ENCODE results near the gene PFKM. TPM values are rescaled to one million over a fixed set of nuclear protein-coding genes. Genes with fewer than 3 reads are reported as not detected.

Gene PFKM
- 10 to 100 TPM; 20.6 to 22.7 TPM for total RNA-seq

GRCh38 chr12:48119078-48119833, at the start of gene PFKM:
PFKM (plus strand) TSS chr12:48119364; CDS start chr12:48122775, 3,411 bp downstream.
- DNase-seq (peak; percentile 85), ATAC-seq (peak; percentile 100)
- POLR2A ChIA-PET, result interaction anchor here (0.9 to 1.4 kb wide), 2 partner anchors 13 to 39 kb away, joined by 3 to 5 read pairs; partner anchors contain the start of gene SENP1
- H3K4me3 Mint-ChIP-seq, result peak within 1 kb of the TSS; percentile 95
- peaks cover 21% of the 10 kb centered on the region for H3K27me3 Mint-ChIP-seq (ENCODE audit: low read depth)
- peaks cover 2% of the 10 kb centered on the region for H3K36me3 Mint-ChIP-seq (ENCODE audit: low read depth)
- H3K9me3 Mint-ChIP-seq (ENCODE audit: insufficient read depth), result no peaks in the 10 kb centered on the region
- peaks cover 18% of the 10 kb centered on the region for H3K4me1 Mint-ChIP-seq (ENCODE audit: low read depth)
- CTCF ChIA-PET, result interaction anchor here (0.7 to 4.6 kb wide), 6 partner anchors 11 to 353 kb away, joined by 3 to 15 read pairs (median 4); partner anchors contain the start of genes ASB8 and SENP1
- peak within 1 kb of the TSS; percentile 77 for H3K27ac Mint-ChIP-seq

DNA sequence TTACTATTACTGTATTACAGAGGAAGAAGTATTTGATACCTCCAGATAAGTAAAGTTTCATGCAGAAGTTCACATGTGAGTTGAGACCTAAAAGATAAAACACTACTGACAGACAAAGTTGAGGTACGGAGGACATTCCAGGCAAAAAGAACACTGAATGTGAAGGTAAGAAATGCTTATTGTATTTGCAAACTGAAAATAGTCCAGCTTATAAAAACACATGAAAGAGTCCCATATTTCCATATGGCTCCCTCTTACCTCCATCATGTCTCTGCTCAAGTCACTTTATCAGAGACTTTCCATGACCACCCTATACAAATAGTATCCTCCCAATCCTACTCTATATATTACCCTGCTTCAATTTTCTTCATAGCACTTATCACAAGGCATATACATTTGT, 49.1 kb upstream of the PFKM start:
- ChIA-PET CTCF (no interaction called here), POLR2A (no interaction called here)
- no peaks in the 10 kb centered on the region for H3K4me1 Mint-ChIP-seq (ENCODE audit: low read depth)
- DNase-seq (no peak), ATAC-seq (no peak)
- H3K9me3 Mint-ChIP-seq (ENCODE audit: insufficient read depth), result no peaks in the 10 kb centered on the region
- no peak overlapping the region for H3K27ac Mint-ChIP-seq
- no peak overlapping the region for H3K4me3 Mint-ChIP-seq
- peaks cover 51% of the 10 kb centered on the region for H3K36me3 Mint-ChIP-seq (ENCODE audit: low read depth)
- H3K27me3 Mint-ChIP-seq (ENCODE audit: low read depth), result no peaks in the 10 kb centered on the region

DNA sequence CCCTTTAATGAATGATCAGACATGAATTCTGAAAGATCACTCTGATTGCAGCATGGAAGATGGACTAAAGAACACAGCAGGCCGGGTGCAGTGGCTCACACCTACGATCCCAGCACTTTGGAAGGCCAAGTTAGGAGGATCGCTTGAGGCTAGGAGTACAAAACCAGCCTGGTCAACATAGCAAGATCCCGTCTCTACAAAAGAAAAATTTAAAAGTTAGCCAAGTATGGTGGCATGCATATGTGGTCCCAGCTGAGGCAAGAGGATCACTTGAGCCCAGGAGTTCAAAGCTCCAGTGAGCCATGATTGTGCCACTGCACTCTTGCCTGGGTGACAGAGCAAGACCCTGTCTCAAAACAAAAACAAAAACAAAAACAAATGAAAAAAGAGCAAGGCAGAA, 48.4 kb upstream of the PFKM start:
- ATAC-seq (no peak), DNase-seq (no peak)
- Mint-ChIP-seq H3K27me3 (ENCODE audit: low read depth) (no peaks in the 10 kb centered on the region), H3K9me3 (ENCODE audit: insufficient read depth) (no peaks in the 10 kb centered on the region), H3K4me1 (ENCODE audit: low read depth) (no peaks in the 10 kb centered on the region), H3K4me3 (no peak overlapping the region), H3K36me3 (ENCODE audit: low read depth) (peaks cover 47% of the 10 kb centered on the region), H3K27ac (no peak overlapping the region)
- ChIA-PET POLR2A (no interaction called here), CTCF (no interaction called here)

DNA sequence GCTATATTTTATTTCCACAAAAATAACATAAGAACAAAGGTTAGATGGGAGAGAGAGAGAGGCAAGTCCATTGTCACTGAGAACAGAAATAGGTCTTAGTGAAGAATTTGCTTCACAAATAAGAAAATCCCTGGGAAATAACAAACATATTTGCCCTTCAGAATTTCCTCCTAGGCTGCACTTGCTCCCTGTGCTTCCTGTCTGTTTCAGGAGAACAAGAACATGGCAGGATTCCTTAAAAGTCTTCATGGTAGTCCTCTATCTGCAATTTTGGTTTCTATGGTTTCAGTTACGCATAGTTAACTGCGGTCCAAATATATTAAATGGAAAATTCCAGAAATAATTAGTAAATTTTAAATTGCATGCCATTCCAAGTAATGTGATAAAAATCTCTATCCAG, 47.4 kb upstream of the PFKM start:
- peaks cover 42% of the 10 kb centered on the region for H3K36me3 Mint-ChIP-seq (ENCODE audit: low read depth)
- no peaks in the 10 kb centered on the region for H3K27me3 Mint-ChIP-seq (ENCODE audit: low read depth)
- no peak overlapping the region for H3K27ac Mint-ChIP-seq
- no peak overlapping the region for H3K4me3 Mint-ChIP-seq
- POLR2A ChIA-PET, result no interaction called here
- CTCF ChIA-PET, result no interaction called here
- H3K4me1 Mint-ChIP-seq (ENCODE audit: low read depth), result no peaks in the 10 kb centered on the region
- no peak for ATAC-seq
- DNase-seq, result no peak
- H3K9me3 Mint-ChIP-seq (ENCODE audit: insufficient read depth), result no peaks in the 10 kb centered on the region

DNA sequence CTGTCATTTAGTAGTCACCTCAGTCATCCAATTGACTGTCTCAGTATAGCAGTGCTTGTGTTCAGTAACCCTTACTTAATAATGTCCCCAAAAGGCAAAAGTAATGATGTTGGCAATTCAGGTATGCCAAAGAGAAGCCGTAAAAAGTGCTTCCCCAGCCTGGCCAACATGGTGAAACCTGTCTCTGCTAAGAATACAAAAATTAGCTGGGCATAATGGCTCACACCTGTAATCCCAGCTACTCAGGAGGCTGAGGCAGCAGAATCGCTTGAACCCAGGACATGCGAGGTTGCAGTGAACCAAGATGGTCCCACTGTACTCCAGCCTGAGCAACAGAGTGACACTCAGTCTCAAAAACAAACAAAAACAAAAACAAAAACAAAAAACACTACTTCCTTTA, 46.9 kb upstream of the PFKM start:
- Mint-ChIP-seq H3K9me3 (ENCODE audit: insufficient read depth) (no peaks in the 10 kb centered on the region), H3K4me1 (ENCODE audit: low read depth) (no peaks in the 10 kb centered on the region), H3K36me3 (ENCODE audit: low read depth) (peaks cover 44% of the 10 kb centered on the region), H3K4me3 (no peak overlapping the region), H3K27ac (no peak overlapping the region), H3K27me3 (ENCODE audit: low read depth) (no peaks in the 10 kb centered on the region)
- DNase-seq (no peak), ATAC-seq (no peak)
- CTCF ChIA-PET, result no interaction called here
- POLR2A ChIA-PET, result no interaction called here

DNA sequence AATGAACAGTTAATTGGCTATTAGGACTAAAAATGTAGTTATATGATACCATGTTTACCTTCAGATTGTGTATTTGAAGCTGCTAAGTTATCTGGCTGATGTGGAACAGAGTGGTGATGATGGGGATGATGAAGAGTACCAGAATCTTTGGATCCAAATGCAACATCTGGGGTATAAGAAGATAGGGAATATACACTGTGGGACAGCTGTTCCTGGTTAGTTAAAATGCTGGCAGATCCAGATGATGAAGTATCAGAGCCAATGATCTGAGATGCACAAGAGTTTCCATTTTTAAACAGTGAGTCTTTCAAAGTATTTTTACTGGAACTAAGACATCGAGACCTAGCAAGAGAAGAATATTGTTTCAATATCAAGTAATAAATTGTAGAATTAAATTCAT, 44.9 kb upstream of the PFKM start:
- Mint-ChIP-seq H3K4me1 (ENCODE audit: low read depth) (no peaks in the 10 kb centered on the region), H3K36me3 (ENCODE audit: low read depth) (peaks cover 42% of the 10 kb centered on the region), H3K27ac (no peak overlapping the region), H3K9me3 (ENCODE audit: insufficient read depth) (no peaks in the 10 kb centered on the region), H3K4me3 (no peak overlapping the region), H3K27me3 (ENCODE audit: low read depth) (no peaks in the 10 kb centered on the region)
- no peak for ATAC-seq
- CTCF ChIA-PET, result interaction anchor here (1.5 kb wide), 1 partner anchor 15 kb away, joined by 4 read pairs; no protein-coding TSS in a partner anchor
- DNase-seq, result no peak
- POLR2A ChIA-PET, result no interaction called here

DNA sequence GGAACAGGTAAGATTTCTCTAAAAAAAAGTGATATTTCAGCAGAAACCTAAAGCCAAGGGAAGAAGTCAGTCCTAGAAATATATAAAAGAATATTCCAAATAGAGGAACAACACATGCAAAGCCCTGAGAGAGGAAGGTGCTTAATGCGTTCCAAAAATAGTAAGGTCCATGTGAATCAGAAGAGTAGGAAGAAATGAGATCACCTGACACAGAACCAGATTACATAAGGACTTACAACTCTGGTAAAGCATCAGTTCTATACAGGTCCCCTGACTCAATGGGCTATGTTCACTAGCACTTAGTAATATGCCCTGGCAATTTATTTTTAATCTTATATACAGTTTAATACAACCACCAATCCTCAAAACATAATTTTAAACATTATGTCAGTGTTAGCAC, 43.3 kb upstream of the PFKM start:
- Mint-ChIP-seq H3K4me3 (no peak overlapping the region), H3K4me1 (ENCODE audit: low read depth) (no peaks in the 10 kb centered on the region), H3K27me3 (ENCODE audit: low read depth) (no peaks in the 10 kb centered on the region), H3K36me3 (ENCODE audit: low read depth) (peaks cover 32% of the 10 kb centered on the region), H3K27ac (no peak overlapping the region), H3K9me3 (ENCODE audit: insufficient read depth) (no peaks in the 10 kb centered on the region)
- DNase-seq (no peak), ATAC-seq (no peak)
- CTCF ChIA-PET, result no interaction called here
- POLR2A ChIA-PET, result no interaction called here

GRCh38 chr12:48077111-48077510, 42.1 kb upstream of the PFKM start:
- Mint-ChIP-seq H3K9me3 (ENCODE audit: insufficient read depth) (no peaks in the 10 kb centered on the region), H3K4me3 (no peak overlapping the region), H3K36me3 (ENCODE audit: low read depth) (peaks cover 34% of the 10 kb centered on the region), H3K4me1 (ENCODE audit: low read depth) (no peaks in the 10 kb centered on the region), H3K27me3 (ENCODE audit: low read depth) (no peaks in the 10 kb centered on the region), H3K27ac (no peak overlapping the region)
- ATAC-seq, result no peak
- DNase-seq, result no peak
- POLR2A ChIA-PET, result no interaction called here
- CTCF ChIA-PET, result no interaction called here

GRCh38 chr12:48078901-48079300, 40.3 kb upstream of the PFKM start:
- ATAC-seq, result no peak
- DNase-seq, result no peak
- H3K27me3 Mint-ChIP-seq (ENCODE audit: low read depth), result no peaks in the 10 kb centered on the region
- peaks cover 44% of the 10 kb centered on the region for H3K36me3 Mint-ChIP-seq (ENCODE audit: low read depth)
- ChIA-PET POLR2A (no interaction called here), CTCF (no interaction called here)
- no peaks in the 10 kb centered on the region for H3K4me1 Mint-ChIP-seq (ENCODE audit: low read depth)
- H3K27ac Mint-ChIP-seq, result no peak overlapping the region
- H3K9me3 Mint-ChIP-seq (ENCODE audit: insufficient read depth), result no peaks in the 10 kb centered on the region
- no peak overlapping the region for H3K4me3 Mint-ChIP-seq

- Mint-ChIP-seq H3K9me3 (ENCODE audit: insufficient read depth) (no peaks in the 10 kb centered on the region), H3K27ac (no peak overlapping the region), H3K4me3 (no peak overlapping the region), H3K27me3 (ENCODE audit: low read depth) (no peaks in the 10 kb centered on the region), H3K36me3 (ENCODE audit: low read depth) (peaks cover 48% of the 10 kb centered on the region), H3K4me1 (ENCODE audit: low read depth) (no peaks in the 10 kb centered on the region)
- ATAC-seq, result no peak
- no peak for DNase-seq
- POLR2A ChIA-PET, result no interaction called here
- CTCF ChIA-PET, result no interaction called here
Measured at GRCh38 chr12:48080285-48080684, 38.9 kb upstream of the PFKM start.

- ChIA-PET POLR2A (no interaction called here), CTCF (no interaction called here)
- Mint-ChIP-seq H3K4me1 (ENCODE audit: low read depth) (no peaks in the 10 kb centered on the region), H3K36me3 (ENCODE audit: low read depth) (peaks cover 48% of the 10 kb centered on the region), H3K4me3 (no peak overlapping the region), H3K9me3 (ENCODE audit: insufficient read depth) (no peaks in the 10 kb centered on the region), H3K27ac (no peak overlapping the region), H3K27me3 (ENCODE audit: low read depth) (no peaks in the 10 kb centered on the region)
- ATAC-seq, result no peak
- DNase-seq, result no peak
Measured at GRCh38 chr12:48080821-48081220, 38.3 kb upstream of the PFKM start.

GRCh38 chr12:48084066-48084465, 35.1 kb upstream of the PFKM start:
- ChIA-PET CTCF (interaction anchor here (0.6 to 1.6 kb wide), 2 partner anchors 71 to 81 kb away, joined by 4 to 5 read pairs; no protein-coding TSS in a partner anchor), POLR2A (no interaction called here)
- no peak overlapping the region for H3K27ac Mint-ChIP-seq
- no peaks in the 10 kb centered on the region for H3K9me3 Mint-ChIP-seq (ENCODE audit: insufficient read depth)
- peaks cover 46% of the 10 kb centered on the region for H3K36me3 Mint-ChIP-seq (ENCODE audit: low read depth)
- ATAC-seq (no peak), DNase-seq (no peak)
- no peak overlapping the region for H3K4me3 Mint-ChIP-seq
- no peaks in the 10 kb centered on the region for H3K4me1 Mint-ChIP-seq (ENCODE audit: low read depth)
- H3K27me3 Mint-ChIP-seq (ENCODE audit: low read depth), result no peaks in the 10 kb centered on the region

All from activated CD8-positive, alpha-beta T cell treated with anti-CD3 and anti-CD28 coated beads, Interleukin-2, amount 10 ng/mL, durations not matched to agents 7 days and 5 days (primary cell).